ENCODE data around the gene VPS52. TPM values are rescaled to one million over a fixed set of nuclear protein-coding genes. Genes with fewer than 3 reads are reported as not detected.

The VPS52 gene
- total and polyA plus RNA-seq, 9 of the 15 experiments (the other 6 are each of a cell fraction or from before 2014, with no cell fraction given) = 24.4 to 103 (median 40.2) TPM

DNA sequence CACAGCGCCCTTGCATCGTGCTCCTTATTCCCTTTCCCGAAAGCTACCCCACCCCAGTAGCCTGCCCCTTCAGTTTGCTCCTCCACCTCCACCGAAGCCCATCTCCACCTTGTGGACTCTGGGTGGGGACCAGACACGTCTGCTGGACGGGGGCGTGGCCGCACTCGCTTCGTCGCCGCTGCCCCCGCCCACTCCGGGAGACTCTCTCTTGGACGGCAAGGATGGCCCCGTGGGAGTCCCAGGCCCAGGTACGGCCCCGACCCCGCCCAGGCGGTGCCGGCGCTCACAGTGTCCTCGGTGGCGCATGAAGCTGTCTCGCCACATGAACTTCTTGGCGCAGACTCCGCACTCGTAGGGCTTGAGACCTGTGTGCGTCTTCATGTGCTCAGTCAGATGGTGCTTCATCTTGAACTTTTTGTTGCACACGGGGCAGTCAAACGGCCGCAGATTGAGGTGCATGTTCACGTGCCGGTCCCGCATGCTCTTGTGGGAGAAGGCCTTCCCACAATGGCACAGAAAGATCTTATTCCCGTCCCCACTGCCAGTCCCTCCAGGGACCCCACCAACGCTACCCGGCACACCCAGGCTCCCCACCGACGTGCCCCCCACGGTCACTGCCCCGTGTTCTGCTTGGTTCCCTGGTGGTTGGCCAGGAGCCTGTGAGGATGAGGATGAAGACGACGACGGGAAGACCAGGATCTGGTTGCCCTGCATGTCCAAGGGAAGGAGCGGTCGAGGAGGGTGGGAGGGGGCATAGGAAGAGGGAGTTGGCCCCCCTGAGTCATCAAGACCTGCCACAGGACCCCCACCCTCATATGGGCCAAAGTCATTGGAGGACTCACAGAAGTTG lies 43.5 kb upstream of the VPS52 start (continued):
- TF ChIP-seq, protein P1, sequence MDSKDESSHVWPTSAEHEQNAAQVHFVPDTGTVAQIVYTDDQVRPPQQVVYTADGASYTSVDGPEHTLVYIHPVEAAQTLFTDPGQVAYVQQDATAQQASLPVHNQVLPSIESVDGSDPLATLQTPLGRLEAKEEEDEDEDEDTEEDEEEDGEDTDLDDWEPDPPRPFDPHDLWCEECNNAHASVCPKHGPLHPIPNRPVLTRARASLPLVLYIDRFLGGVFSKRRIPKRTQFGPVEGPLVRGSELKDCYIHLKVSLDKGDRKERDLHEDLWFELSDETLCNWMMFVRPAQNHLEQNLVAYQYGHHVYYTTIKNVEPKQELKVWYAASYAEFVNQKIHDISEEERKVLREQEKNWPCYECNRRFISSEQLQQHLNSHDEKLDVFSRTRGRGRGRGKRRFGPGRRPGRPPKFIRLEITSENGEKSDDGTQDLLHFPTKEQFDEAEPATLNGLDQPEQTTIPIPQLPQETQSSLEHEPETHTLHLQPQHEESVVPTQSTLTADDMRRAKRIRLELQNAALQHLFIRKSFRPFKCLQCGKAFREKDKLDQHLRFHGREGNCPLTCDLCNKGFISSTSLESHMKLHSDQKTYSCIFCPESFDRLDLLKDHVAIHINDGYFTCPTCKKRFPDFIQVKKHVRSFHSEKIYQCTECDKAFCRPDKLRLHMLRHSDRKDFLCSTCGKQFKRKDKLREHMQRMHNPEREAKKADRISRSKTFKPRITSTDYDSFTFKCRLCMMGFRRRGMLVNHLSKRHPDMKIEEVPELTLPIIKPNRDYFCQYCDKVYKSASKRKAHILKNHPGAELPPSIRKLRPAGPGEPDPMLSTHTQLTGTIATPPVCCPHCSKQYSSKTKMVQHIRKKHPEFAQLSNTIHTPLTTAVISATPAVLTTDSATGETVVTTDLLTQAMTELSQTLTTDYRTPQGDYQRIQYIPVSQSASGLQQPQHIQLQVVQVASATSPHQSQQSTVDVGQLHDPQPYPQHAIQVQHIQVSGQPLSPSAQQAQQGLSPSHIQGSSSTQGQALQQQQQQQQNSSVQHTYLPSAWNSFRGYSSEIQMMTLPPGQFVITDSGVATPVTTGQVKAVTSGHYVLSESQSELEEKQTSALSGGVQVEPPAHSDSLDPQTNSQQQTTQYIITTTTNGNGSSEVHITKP (IDR thresholded peaks at IDR 0.05; ENCODE audit: partially characterized antibody) = no peak
- TF ChIP-seq POLR2B (IDR thresholded peaks at IDR 0.05; ENCODE audit: low read depth, partially characterized antibody) (no peak), FOXA3 (CRISPR knock-in tag; conservative IDR thresholded peaks at IDR 0.05 in 1 of 2, IDR thresholded peaks at IDR 0.05 in 1 of 2) (no peak), PHB (CRISPR knock-in tag; IDR thresholded peaks at IDR 0.05) (no peak), BMI1 (IDR thresholded peaks at IDR 0.05; ENCODE audit: low read length) (no peak), RFX5 (IDR thresholded peaks at IDR 0.05; ENCODE audit: low read depth, low read length) (no peak), ESRRB (CRISPR knock-in tag; IDR thresholded peaks at IDR 0.05; ENCODE audit: borderline replicate concordance) (no peak), ZNF584 (CRISPR knock-in tag; IDR thresholded peaks at IDR 0.05; ENCODE audit: low read depth) (no peak), BRD9 (IDR thresholded peaks at IDR 0.05; ENCODE audit: low read depth, partially characterized antibody) (no peak), TBP (optimal IDR thresholded peaks at IDR 0.05; ENCODE audit: low read depth, low read length) (no peak), U2AF2 (optimal IDR thresholded peaks at IDR 0.05; ENCODE audit: low read depth, low read length) (no peak), KDM4B (IDR thresholded peaks at IDR 0.05; ENCODE audit: borderline replicate concordance in 2 of 2, low read depth in 1 of 2) (no peak), NFE2L1 (tag; IDR thresholded peaks at IDR 0.05; ENCODE audit: borderline replicate concordance, low read depth) (no peak), CBFA2T2 (conservative IDR thresholded peaks at IDR 0.05) (no peak), SMARCA5 (IDR thresholded peaks at IDR 0.05) (no peak)
- TF ChIP-seq, protein P2, sequence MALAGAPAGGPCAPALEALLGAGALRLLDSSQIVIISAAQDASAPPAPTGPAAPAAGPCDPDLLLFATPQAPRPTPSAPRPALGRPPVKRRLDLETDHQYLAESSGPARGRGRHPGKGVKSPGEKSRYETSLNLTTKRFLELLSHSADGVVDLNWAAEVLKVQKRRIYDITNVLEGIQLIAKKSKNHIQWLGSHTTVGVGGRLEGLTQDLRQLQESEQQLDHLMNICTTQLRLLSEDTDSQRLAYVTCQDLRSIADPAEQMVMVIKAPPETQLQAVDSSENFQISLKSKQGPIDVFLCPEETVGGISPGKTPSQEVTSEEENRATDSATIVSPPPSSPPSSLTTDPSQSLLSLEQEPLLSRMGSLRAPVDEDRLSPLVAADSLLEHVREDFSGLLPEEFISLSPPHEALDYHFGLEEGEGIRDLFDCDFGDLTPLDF (CRISPR knock-in tag; IDR thresholded peaks at IDR 0.05) = no peak; the same call in 1 of the 2 replicates
- TF ChIP-seq, protein P3, sequence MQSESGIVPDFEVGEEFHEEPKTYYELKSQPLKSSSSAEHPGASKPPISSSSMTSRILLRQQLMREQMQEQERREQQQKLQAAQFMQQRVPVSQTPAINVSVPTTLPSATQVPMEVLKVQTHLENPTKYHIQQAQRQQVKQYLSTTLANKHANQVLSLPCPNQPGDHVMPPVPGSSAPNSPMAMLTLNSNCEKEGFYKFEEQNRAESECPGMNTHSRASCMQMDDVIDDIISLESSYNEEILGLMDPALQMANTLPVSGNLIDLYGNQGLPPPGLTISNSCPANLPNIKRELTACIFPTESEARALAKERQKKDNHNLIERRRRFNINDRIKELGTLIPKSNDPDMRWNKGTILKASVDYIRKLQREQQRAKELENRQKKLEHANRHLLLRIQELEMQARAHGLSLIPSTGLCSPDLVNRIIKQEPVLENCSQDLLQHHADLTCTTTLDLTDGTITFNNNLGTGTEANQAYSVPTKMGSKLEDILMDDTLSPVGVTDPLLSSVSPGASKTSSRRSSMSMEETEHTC (IDR thresholded peaks at IDR 0.05) = no peak
